Renal cortex interstitium (tissue), 11 donors: ENCODE results near the gene WDR18. TPM values are rescaled to one million over a fixed set of nuclear protein-coding genes. Genes with fewer than 3 reads are reported as not detected.
"Not testable (repeated sequence)": the region's sequence is repeated elsewhere in the genome, so short reads cannot be mapped to it uniquely, and the experiment has no call there.

ENCODE experiments used
- DNase-seq, 11 donors: peaks; one replicate each; pipeline ENCODE4 v3.0.0-alpha.2; 2013; ENCODE audit warnings: low read depth in 9 of 11, low spot score in 4 of 11; ENCODE audit errors: extremely low read depth in 1 of 11
- polyA plus RNA-seq, 3 donors: library from polyadenylated mRNA; unstranded; fragments of 120-200 nt; gene quantifications; one replicate each; pipeline ENCODE4 v1.2.1, GENCODE V29; 2013; ENCODE audit not compliant: insufficient read length in 3 of 3

The WDR18 gene
- polyA plus RNA-seq, 3 donors = 30.6 to 72.6 (median 54.1) TPM

DNA sequence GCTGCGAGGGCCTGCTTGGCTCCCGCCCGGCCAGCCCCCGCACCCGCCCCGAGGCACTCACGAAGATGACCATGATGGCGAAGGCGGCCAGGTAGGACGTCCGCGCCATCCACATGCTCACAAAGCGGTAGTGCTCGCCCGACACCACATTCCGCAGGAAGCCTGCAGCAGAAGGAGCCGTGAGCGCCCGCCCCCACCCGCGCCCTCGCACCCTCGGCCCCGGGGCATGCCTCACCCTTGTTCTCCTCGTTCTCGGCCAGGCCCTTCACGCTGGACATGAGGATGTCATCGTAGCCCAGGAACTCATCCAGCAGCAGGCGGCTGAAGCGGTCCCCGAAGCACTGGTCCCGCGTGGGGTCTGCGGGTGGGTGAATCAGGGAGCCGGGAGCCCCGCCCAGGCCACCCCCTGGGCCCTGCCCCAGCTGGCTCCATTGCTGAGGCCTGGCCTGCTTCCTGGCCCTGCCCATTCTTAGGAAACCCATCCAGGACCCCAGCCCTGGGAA is 27.7 kb downstream of the WDR18 start:
- DNase-seq = no peak

DNA sequence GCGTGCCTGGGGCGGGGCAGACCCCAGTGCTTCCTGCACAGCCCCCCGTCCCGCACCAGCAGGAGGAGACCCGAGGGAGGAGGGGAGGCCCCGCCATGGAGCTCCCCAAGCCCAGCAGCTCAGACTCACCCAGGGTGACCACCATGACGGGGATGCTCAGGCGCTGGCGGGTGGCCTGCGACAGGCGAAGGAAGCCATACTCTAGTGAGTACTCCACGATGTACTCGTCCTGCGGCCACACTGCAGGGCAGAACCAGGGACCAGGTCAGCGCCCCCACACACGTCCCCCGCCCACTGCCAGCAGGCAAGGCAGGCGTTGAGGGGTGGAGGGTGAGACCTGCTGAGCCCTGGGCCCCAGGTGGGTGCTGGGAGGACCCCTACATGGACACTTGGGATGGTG is 28.2 kb downstream of the WDR18 start:
- no peak for DNase-seq

DNA sequence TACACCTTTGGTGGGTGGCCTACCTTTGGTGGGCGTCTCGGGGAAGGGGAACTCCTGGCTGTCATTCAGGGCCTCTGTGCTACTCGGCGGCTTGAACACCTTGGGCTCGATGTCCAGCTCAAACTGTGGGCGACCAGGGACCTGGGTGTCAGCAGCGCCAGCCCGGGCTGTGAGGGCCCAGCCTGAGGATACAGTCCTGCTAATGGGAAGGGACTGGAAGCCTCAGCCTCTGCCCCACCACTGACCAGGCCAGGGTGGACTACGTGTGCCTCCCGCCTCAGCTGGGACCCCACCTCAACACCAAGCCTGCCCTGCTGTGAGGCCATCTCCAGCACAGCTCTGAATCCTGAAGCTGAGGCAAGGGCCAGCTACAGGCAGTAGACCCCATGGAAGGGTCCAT is 29.1 kb downstream of the WDR18 start:
- no peak for DNase-seq

DNA sequence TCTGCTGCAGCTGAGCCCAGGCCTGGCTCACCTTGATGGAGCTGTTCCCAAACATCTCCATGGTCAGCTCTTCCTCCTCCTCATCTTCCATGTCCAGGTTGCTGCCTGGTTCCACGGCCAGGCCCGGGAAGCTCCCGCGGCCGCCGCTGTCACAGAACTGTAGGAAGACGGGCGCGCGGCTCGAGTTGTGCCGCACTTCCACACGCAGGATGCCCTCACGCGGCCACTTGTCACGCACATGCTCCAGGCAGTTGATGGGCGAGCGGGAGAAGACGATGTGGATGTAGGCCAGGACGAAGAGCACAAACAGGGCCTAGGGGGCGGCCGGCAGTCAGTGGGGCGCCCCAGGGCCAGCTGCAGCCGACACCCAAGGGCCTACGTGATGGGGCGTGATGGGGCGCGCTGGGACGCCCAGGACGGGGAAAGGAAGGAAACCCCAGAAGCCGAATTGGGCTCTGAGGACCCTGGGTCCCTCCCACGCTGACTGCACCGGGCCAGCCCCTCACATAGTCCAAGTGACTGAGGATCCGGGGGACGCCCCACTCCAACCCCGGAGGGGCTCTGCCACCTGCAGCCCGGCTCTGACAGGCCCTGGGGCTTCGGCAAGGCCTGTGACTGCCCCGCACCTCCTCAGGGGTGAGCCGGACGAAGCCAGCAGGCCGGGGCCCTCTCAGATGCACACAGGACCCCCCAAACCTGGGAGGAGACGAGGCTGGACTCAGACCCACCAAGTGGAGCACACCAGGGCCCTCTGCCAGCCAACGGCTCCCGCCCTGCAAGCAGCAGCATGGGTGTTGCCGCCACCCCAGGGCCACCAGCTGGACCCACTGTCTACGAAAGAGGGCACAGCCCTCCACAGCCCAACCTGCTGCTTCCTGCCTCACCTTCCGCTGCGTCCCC is 30.3 kb downstream of the WDR18 start:
- no peak for DNase-seq

DNA sequence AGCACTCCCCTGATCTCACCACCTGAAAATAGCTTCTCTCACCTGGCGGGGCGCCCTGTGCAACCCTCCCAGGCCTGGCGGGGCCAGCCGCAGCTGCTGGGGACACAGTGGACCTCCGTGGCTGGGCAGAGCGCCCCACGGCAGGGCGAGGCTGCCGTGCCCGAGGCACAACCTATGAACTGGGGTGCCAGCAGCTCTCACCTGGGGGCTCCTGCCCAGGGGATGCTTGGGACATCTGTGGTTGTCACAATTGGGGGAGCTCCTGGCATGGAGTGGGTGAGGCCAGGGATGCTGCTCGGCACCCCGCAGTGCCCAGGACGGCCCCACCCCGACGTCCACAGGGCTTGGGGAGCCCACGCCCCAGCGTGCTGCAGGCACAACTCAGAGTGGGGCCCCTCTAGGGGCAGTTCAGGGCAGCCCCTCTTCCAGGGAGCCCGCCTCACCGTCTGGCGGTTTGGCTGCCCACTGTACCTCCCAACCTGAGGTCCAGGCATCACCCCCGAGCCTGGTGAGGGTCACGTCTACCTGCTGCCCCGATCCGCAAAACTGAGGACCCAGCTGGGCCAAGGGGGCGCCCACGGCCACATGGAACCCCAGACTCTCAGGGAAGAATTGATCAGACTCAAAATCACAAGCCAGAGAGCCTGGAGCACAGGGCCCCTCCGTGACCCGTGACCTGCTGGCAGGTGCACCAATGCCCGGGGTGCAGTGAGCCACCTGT is 31.1 kb downstream of the WDR18 start:
- no peak for DNase-seq

DNA sequence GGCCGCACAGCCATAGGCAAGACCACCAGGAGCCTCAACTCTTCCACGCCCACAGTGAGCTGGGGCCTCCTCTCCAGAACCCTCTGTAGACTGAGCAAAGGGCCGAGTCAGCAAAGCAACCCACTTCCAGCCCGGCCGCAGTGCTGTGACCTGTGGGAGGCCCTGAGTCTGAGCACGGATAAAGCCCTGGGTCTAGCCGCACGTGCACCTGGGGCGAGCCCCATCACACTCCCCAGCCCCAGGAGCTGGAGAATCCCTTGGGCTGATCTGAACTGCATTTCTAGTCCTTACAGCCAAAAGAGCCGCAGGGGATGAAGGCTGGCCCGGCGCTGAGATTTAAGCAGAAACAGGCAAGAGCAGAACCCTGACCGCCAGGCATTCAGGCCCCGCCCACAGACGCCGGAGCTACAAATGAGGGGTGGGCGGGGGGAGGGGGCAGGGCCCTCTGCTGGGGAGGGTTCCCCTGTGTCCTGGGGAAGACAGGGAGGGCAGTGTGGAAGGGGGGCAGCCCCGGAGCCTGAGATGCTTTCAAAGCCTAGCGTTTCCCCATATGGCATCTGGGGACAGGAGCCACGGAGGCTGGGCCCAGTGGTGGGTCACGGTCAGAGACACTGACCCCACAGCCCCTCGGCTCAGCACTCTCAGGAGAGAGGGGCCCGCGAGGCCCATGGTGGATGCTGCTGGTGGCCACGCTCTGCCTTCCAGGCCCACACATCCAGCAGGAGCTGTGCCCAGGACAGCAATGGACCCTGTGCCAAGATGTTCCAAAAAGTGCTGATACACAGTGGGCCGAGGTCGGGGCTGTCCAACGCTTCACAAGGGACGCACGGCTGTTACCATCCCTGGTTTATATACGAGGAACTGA is 31.9 kb downstream of the WDR18 start:
- no peak for DNase-seq

DNA sequence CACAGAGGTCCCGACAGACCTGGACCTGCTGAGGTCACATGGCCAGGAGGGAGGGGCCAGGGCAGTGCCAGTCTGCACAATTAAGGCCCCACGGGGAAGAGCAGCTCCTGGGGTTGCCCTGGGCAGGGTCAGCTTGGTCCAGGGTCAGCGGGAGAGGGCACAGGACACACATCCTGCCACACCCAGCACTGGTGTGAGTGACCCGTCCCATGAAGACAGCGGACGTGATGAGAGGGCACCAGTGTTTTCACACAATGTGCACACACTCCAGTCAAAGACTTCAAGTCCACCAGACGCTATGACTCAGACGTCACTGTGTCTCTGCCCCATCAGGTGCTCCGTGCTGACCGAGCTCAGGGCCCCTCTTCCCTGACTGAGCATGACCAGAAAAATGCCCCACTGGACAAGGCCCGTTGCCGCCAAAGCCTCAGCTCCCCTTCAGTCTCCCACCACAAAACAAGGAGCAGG is 32.5 kb downstream of the WDR18 start:
- DNase-seq = no peak

DNA sequence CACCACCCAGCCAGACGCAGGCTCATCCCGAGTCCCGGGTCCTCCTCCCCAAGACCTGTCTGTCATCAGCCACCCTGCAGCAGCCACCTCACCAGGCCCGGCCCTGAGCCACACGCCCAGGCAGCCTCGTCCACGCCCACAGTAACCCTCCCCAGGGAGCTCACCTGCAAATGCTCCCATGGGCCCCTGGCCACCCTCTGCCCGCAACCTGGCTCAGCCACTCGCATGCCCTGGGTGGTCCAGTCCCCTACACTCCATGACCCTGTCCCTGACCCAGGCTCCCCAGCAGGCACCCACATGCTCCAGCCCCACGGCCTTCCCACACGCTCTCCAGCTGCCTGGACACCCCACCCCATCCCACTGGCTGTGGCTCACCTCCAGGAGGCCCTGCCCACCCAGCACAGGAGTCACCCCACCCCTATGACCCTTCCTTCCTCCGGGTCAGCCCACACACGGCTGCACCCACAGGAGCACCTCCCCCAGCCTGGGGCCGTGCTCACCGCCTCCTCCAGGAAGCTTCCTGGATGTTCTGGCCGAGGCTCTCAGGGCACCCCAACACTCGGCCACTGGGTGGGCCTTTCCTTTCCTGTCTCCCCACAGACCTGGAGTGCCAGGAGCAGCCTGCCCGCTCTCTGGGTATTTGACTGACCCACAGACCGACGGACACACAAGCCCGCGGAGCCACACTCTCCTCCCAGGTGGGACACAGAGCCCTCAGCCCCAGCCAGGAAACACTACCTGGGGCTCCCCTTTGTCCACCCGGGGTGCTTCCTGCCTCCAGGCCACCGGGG is 33.2 kb downstream of the WDR18 start:
- no peak for DNase-seq

DNA sequence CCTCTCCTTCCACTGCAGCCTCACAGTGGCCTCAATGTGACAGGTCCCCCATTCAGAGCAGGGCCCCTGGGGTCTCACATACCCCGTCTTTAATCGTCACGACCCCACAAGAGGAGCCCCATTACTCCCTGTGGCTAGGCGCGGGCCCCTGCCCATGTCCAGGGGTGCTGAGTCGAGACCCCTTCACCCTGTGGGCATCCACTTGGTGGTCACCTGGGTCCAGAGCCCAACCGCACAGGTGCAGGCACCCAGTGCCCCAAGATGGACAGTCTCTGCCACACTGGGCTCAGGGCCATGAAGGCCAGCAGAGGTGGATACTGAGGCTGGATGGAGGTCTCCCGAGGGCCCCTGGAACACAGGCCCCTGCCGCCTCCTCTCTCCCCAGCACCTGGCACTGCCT is 33.8 kb downstream of the WDR18 start:
- no peak for DNase-seq

DNA sequence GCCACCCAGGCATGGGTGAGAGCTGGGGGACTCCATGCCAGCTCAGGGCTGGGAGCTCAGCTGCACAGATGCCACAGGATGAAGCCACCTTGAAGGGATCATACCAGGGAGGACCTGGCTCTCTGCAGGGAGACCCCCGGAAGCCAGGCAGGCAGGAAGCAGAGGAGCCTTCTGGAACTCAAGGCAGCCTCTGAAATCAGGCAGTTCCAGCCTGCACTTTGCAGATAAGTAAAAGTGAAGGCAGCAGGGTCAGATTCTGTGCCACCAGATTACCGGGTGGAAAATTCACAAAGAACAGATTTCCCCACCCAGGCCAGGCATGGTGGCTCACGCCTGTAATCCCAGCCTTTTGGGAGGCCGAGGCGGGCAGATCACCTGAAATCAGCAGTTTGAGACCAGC is 34.2 kb downstream of the WDR18 start:
- no peak for DNase-seq

DNA sequence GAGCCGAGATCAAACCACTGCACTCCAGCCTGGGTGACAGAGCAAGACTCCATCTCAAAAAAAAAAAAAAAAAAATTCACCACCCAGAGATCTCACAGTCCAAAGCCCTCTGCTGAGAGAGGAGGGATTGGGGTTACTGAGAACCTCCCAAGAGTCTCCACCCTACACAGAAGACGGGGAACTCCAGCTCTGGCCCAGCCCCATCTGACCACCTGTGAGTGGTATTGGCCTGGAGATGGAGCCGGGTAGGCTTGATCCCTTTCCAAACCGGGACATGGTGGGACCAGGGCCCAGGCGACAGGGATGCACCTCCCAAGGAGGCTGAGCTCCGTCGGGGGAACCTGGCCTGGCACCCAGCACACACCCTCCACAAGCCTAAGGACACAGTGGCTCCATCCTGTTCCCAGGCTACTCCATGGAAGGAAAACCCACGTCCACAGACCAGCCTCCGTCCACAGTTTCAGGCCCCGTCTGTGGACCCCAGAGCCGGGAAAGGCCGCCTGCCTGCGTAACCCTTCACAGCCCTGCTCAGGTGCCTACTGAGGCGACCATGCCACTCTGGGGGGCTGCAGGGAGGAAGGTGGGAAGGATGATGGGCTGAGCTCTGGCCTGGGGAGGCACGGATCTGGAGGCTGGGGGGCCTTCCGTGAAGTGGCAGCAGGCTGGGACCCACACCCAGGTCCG is 34.9 kb downstream of the WDR18 start:
- no peak for DNase-seq

DNA sequence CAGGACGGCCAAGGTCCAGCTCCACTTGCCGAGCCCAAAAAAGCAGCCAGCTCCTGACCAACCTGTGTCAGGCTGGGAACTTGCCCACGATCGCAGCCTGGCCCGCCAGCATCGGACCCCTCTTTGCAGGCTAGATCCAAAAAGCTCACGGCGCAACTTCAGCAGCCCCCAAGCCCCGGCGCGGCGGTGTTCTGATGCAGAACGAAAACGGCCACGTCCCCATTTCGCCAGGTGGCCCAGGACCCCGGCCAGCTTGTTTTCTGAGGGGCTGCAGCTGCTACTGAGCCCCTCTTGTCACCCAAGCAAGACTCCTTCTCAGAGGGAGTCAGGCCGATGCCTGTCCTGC is 35.4 kb downstream of the WDR18 start:
- no peak for DNase-seq

DNA sequence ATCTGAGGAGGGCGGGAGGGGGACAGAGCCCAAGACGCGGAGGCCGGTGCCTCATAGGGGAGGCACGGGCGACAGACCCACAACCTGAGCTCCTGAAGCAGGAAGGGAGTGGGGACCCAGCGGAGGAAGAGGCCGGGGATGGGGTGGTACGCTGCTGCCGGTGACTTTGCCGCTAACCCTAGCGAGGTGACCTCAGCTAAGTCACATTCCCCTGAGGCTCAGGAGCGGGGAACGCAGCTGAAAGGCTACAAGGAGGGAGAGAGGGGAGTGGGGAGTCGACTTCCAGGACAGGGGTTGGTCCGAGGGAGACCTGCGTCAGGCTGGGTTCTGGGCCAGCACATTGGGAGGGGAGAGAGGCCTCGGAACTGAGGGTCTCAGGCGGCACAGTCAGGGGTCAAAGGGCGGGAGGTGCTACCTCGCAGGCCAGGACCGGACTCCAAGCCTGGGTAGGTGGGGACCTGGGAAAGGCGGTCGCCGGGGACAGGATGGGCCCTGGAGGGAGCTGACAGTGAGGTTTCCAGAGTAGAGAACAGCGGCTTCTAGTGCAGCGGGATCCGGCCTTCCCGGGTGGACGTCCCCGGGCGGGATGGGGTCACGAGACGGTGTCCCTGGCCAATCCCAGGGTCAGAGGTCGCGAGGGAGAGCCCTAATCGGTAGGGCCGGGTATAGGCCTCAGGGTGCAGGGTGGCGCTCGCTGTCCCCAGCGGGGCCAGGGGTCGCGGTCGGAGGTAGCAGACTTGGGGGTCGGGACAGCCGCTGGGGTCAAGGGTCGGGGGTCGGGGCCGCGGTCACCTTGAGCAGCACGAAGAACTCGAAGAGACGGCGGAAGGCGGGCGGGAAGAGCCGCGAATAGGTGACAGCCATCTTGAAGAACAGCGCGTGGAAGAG is 36.1 kb downstream of the WDR18 start:
- DNase-seq = no peak

DNA sequence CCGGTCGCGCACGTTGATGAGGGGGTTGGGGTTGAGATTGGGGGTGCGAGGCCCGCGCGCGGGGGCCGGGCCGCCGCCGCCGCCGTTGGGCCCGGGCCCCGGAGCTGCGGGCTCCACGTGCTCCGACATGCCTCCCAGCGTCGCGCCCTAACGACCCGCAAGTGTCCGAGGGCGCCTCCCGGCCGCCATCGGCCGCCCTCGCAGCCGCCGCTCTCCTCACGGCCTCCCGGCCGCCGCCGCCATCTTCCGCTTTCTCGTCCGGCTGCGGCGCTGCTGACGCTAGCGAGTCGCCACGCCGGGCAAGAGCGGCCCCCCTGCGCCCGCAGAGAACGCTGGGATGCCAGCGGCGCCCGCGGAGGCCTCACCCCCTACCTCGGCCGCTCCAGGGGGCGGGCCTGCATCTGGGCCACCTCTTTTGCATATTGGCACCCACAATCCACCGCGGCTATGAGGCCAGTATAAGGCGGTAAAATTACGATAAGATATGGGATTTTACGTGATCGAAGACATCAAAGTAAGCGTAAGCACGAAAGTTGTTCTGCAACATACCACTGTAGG is 36.8 kb downstream of the WDR18 start, which contains the start of gene TMEM259:
Gene TMEM259, minus strand, starts transcription at position 256 of the 558 bp plus-strand sequence. Its CDS starts 127 bp downstream, at position 129.
- DNase-seq = peak; percentile 86 to 97 (median 96)

DNA sequence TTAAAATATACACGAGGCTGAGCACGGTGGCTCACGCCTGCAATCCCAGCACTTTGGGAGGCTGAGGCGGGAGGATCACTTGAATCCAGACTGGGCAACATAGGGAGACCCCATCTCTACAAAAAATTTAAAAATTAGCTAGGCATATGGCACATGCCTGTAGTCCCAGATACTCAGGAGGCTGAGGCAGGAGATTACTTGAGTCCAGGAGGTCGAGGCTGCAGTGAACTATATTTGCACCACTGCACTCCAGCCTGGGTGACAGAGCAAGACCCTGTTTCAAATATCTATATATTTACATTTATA is 39.7 kb downstream of the WDR18 start:
- not testable (repeated sequence) for DNase-seq

DNA sequence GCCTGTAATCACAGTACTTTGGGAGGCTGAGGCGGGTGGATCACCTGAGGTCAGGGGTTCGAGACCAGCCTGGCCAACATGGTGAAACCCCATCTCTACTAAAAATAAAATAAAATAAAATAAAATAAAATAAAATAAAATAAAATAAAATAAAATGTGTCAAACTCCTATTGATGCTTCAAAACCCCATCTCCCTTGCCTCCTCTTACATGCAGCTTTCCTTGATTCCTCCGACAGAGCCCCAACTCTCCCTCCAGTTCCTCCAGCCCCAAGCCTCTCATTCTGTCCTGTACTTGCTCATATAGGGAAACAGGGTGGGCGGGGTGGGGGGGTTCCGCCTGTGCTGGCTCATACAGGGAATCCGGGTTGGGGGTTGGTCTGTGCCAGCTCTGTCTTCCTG is 40.9 kb downstream of the WDR18 start:
- not testable (repeated sequence) for DNase-seq
